HG03175 (cell line): Measurements from ENCODE around the gene FLOT1.

Experiments
- ATAC-seq: cut with Tn5 transposase; IDR thresholded peaks from one replicate; pipeline ENCODE4 v1.9.1; 2021; ENCODE audit warnings: mild to moderate bottlenecking, moderate library complexity; ENCODE audit not compliant: unreplicated experiment

The FLOT1 gene

DNA sequence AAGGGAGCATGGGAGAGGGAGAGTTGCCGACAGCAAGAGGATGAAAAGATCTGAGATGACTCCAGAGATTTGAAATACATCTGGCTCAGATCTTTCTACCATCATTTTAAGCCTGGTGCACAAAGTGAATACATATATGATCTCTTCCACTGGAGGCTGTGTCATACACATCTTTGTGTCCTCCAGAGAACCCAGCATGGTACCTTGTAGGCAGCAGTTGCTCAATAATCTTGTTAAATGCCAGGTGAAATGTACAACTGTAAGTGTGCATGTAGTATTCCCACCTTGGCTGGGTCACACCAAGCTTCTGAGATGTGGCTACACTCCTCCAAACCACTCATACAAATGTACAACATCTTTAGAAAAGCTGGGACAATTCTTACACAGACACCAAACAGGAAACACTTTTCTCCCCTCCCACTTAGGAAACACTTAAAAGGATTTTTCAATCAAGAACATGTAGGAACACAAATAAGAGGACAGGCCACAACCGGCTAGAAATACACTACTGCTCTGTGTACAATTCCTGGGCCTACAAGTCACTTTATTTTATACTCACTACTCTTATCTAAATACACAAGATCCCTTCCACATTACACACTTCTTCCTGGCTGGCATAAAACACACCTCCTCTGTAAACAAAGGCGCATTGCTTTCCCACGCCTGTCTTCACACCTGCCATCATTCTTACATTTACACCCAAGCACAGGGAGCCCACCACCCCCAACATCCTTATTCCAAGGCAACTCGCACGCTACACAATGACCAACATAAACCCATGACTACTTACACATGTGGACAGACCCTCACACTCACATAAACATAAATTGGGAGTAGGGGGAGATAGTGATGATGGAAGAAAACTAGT, 5.6 kb upstream of the FLOT1 start:
- ATAC-seq, result no peak

- ATAC-seq, result no peak
Measured at GRCh38 chr6:30747300-30747687, 4.8 kb upstream of the FLOT1 start.

DNA sequence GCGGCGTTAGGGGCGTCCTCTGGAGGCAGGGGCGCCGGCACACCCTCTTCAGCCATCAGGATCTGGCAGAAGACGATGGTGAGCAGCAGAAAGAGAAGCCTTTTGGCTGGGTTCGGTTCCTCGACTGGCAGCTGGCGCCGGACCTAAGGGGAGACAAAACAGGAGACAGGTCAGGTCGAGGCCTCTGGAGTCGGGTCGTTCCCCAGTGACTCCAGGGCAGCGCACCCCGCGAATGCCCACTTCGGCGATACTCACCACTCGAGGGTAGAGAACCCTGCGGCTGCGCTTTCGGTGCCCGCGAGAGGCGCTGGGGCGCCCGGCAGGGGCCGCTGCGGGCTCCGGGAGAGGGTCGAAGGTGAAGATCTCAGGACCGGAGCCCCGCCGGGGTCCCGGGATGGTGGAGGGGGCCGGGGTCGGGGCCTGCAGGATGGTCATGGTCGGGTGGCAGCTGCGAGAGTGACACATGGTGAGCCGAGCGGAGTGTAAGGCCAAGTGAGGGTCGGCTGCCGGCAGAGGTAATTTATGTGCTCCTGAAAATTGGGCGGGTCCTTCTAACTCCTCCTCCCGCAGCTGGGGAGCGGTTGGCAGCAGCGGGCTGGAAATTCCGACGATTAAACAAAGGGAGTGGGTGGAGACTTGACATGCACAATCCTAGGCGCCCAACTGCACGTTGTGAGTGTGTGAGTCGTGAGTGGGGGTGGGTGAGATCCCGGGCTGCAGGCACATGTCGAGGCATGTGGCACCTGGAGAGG, 1.7 kb upstream of the FLOT1 start, which contains the start of gene IER3:
TSS of gene IER3 (minus strand) at position 494 of the 752 bp plus-strand sequence. CDS start at position 465, 29 bp downstream.
- ATAC-seq, result peak; percentile 36

GRCh38 chr6:30743099-30744053, 889 bp upstream of the FLOT1 start:
- ATAC-seq, result peak; percentile 24

GRCh38 chr6:30741789-30742315, 635 bp downstream of the FLOT1 start:
- no peak for ATAC-seq

GRCh38 chr6:30741063-30741779, 1.3 kb downstream of the FLOT1 start:
- ATAC-seq, result no peak

- no peak for ATAC-seq
Measured at GRCh38 chr6:30740540-30740870, 2.0 kb downstream of the FLOT1 start.

DNA sequence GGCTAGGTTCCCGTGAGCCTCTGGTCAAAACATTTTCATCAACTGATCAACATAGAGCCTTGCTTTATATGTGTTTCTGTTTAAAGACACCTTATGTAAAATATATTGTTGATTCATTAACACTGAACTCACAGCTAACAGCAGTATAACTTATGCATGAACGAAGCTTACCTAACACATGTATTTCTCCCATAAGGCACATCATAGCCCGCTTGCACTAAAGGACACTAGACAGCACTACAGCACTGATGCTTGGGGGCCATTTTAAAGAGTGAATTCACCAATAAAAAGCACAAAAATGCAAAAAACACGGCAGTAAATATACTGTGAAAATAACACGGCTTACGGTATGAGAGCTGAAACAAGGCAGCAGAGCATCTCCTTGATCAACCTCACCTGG, 4.0 kb downstream of the FLOT1 start:
- ATAC-seq, result no peak

DNA sequence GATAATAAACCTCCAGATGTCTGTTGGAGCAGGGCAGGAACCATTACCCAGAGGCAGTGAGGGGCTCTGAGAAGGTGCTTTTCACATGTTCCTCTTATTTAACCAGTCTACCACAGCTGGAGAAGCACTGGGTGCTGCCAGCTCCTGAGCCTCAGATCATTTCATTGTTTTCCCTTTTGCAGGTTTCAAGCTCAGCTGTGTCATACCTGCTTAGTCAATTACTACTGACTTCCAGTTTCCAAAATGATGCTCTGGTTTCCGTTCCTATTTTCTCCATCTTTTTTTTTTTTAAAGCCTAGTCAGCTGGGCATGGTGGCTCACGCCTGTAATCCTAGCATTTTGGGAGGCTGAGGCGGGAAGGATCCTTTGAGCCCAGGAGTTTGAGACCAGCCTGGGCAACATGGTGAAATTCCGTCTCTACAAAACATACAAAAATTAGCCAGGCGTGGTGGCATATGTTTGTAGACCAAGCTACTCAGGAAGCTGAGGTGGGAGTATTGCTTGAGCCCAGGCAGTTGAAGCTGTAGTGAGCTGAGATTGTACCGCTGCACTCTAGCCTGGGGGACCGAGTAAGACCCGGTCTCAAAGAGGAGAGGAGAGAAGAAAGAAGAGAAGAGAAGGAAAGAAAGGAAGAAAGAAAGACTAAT, 6.7 kb downstream of the FLOT1 start:
- no peak for ATAC-seq

DNA sequence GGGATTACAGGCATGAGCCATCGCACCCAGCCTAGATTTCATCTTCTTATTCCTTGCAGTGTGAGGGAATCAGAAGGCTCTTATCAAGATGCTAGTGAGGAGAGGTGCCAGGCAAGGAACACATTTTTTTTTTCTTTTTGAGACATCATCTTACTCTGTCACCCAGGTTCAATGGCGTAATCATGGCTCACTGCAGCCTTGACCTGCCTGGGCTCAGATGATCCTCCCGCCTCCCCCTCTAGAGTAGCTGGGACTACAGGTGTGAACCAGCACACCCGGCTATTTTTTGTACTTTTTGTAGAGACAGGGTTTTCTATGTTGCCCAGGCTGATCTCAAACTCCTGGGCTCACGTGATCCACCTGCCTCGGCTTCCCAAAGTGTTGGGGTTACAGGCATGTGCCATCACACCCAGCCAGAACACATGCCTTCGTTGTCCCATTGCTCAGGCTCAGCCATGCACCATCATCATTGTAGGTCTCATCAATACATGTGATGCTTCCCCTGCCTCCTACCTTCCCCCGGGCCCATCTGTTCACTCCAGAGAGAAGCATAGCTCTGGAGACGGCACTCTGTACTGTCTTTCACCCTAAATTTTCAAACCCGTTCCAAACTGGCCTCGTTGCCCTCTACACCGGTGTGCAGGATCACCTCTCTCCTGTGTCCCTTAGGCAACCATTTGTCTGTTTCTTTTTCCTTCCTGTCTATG, 10.1 kb downstream of the FLOT1 start:
- ATAC-seq, result no peak

DNA sequence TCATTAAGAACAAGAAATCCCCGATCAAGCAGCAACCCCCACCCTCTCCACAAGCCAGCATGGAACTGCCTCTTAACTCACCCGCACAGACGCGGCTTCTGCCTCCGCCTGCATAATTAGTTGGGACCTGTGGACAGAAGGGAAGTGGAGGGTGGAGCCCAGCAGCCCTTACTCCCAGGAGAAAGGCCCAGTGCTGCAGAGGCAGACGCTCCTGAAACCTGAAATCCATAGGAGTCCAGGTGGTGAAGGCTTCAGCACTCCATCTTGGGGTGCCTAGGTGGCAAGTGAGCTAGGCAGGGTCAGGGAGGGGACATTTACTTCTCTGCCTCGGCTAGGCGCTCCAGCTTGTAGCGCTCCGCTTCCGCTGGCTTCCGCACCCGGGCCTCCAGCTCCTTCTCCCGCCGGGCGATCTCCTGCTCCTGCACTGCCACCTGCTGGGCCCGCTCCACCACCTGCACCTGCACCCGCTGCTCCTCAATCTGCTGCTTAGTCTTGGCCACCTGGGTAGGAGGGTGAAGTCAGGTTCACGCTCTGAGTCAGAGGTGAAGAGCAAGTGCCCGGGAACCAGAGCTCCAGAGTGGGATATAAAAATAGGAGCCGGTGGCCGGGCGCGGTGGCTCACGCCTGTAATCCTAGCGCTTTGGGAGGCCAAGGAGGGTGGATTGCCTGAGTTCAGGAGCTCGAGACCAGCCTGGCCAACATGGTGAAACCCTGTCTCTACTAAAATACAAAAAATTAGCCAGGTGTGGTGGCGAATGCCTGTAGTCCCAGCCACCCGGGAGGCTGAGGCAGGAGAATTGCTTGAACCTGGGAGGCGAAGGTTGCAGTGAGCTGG, 11.7 kb downstream of the FLOT1 start:
- peak; percentile 63 for ATAC-seq

DNA sequence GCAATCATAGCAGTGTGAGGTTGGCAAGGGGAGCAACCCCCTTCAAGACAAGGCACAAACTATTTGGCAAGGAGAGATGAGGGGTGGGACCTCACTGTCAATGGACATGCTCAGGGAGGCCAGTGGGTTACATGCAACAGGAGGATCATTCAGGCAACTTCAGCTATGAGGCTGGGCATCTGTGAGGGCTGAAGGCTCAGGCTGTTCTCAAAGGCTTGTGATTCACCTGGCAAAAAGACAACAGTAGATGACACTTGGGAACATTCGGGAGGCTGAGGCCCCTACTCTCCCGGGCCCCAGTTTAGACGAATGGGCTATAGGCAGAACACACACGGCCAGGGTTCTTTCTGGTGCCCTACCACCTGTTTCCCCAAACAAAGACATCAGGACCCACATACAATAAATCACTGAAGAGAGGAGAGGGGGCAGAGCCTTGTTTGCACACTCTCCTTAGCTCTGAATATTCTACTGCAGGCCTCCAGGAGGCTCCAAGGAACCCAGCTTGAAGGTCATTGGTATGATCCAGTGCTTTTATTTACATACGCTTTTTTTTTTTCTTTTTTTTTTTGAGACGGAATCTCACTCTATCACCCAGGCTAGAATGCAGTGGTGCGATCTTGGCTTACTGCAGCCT, 14.4 kb downstream of the FLOT1 start:
- ATAC-seq, result no peak

DNA sequence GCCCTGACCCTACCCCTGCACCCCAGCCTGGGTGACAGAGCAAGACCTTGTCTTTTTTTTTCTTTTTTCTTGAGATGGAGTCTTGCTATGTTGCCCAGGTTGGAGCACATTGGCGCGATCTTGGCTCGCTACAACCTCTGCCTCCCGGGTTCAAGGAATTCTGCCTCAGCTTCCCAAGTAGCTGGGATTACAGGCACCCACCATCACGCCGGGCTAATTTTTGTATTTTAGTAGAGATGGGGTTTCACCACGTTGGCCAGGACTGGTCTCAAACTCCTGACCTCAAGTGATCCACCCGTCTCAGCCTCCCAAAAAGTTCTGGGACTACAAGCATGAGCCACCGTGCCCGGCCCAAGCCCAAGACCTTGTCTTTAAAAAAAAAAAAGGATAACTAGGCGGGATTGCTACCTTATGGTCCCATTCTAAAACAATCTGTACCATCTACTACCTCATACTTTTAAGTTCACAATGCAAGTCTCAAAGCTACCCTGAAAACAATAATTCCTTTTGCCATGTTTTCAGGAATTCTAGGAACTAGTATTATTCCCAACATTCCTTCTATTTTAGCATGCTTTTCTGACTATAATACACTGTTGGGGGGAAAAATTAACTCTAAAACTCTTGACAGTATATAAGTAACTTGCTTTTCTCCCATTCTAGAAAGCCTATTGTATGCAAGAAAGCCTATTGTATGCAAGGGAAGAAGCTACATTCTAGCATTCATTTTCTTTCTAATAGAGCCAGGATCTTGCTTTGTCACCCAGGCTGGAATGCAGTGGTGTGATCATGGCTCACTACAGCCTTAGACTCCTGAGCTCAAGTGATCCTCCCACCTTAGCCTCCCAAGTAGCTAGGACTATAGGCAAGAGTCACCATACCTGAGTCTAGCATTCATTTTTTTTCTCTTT, 15.7 kb downstream of the FLOT1 start:
- ATAC-seq, result no peak

- no peak for ATAC-seq
Measured at GRCh38 chr6:30725713-30726505, 16.6 kb downstream of the FLOT1 start.

DNA sequence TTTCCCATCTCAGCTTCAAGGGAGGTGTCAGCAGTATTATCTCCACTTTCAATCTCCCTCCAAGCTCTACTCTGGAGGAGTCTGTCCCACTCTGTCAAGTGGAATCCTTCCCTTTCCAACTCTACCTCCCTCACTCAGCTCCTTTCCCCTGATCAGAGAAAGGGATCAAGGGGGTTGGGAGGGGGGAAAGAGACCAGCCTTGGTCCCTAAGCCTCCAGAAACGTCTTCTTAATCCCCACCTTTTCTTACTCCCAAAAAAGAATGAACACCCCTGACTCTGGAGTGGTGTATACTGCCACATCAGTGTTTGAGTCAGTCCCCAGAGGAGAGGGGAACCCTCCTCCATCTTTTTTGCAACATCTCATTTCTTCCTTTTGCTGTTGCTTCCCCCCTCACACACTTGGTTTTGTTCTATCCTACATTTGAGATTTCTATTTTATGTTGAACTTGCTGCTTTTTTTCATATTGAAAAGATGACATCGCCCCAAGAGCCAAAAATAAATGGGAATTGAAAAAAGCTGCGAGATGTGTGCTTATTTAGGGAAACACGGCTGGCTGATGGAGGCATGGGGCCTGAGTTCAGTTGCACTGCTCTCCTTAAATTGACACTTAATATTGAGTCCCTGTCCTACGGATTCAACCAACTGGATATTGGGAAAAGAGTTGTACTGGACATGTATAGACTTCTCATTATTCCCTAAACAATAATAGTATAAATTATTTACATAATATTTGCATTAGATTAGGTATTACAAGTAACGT, 17.4 kb downstream of the FLOT1 start:
- ATAC-seq, result no peak
